ENCODE results near the gene SCYL1. TPM values are rescaled to one million over a fixed set of nuclear protein-coding genes. Genes with fewer than 3 reads are reported as not detected.
A peak's percentile ranks its signal among the peaks of the same experiment; 100 is the strongest.

SCYL1 gene
- total RNA-seq, 1 experiment from 2014 or later: 104 TPM

- H3K9ac ChIP-seq (ENCODE audit: low read length): peak within 1 kb of the TSS; percentile 83
- H3K9me3 ChIP-seq (ENCODE audit: control insufficient read depth in 1 of 2, insufficient read depth in 1 of 2, low read depth in 1 of 2, low read length in 2 of 2): no peaks in the 10 kb centered on the region
- peaks cover 83 to 94% of the 10 kb centered on the region in 2 experiments for H3K4me1 ChIP-seq (ENCODE audit: control insufficient read depth in 1 of 2, insufficient read depth in 2 of 2, low read length in 2 of 2)
- TF ChIP-seq POLR2A (IDR thresholded peaks at IDR 0.05; ENCODE audit: borderline replicate concordance, extremely low read depth, insufficient read depth, insufficient read length): no peak
- TF ChIP-seq TCF7L2 (IDR thresholded peaks at IDR 0.05; ENCODE audit: borderline replicate concordance, extremely low read depth, insufficient read depth, insufficient read length): peak; percentile 42
- TF ChIP-seq ZNF274 (IDR thresholded peaks at IDR 0.05; ENCODE audit: low read depth, low read length): no peak
- peak; percentile 43; the same call in 1 of the 2 replicates for TF ChIP-seq ZFX (IDR thresholded peaks at IDR 0.05)
- no peaks in the 10 kb centered on the region for H3K9me2 ChIP-seq (ENCODE audit: insufficient read depth)
- peak within 1 kb of the TSS; percentile 99 for H3K27ac ChIP-seq (ENCODE audit: low read depth, low read length)
- ChIA-PET CTCF (interaction anchor here (1.3 to 2.2 kb wide), 3 partner anchors 12 to 35 kb away, joined by 5 to 14 read pairs (median 5); partner anchors contain the start of gene ZNRD2), RAD21 (ENCODE audit: low non-redundant PET in 1 of 2, low total read pairs in 2 of 2, uncharacterized antibody in 2 of 2, unreplicated experiment in 2 of 2) (interaction anchor here in 1 of 2 experiments (2.1 kb wide), 1 partner anchor 14 kb away, joined by 6 read pairs; the partner anchor contains the start of gene FAM89B), POLR2A (interaction anchor here (0.9 to 1.5 kb wide), 3 partner anchors 15 to 60 kb away, joined by 4 read pairs; partner anchors contain the start of genes FAM89B and MALAT1)
- H3K27me3 ChIP-seq (ENCODE audit: insufficient read depth, low read length): no peaks in the 10 kb centered on the region
- peak; percentile 21 for ATAC-seq
- peak within 1 kb of the TSS; percentile 96 for H3K4me2 ChIP-seq (ENCODE audit: low read length)
- H3K4me3 ChIP-seq (replicated peaks in 1 of 2; ENCODE audit: low read depth in 1 of 2, low read length in 2 of 2): peak within 1 kb of the TSS; percentile 64 to 68
- no TSS peak for BruUV-seq (replicated peaks)
- intact Hi-C loops (cut with micrococcal nuclease): no loop called here
- no peaks in the 10 kb centered on the region for H4K20me1 ChIP-seq (ENCODE audit: insufficient read depth)
- no peak within 1 kb of the TSS for H2AFZ ChIP-seq (ENCODE audit: low read depth, low read length, poor library complexity, severe bottlenecking)
- DNase-seq (ENCODE audit: low read depth, low spot score): no peak
- no peaks in the 10 kb centered on the region for H3K36me3 ChIP-seq (ENCODE audit: control insufficient read depth in 1 of 2, insufficient read depth in 2 of 2, low read length in 2 of 2)
- H3K79me2 ChIP-seq (ENCODE audit: insufficient read depth, low read length): peaks cover 28% of the 10 kb centered on the region
These were observed 33.4 kb downstream of the SCYL1 start, which contains the start of gene LTBP3 for GRCh38 chr11:65558002-65558929. TSS of gene LTBP3 (minus strand) at chr11:65558359. CDS start at chr11:65557959, 400 bp downstream.

- BruUV-seq (replicated peaks): TSS peak; percentile 61
- Histone ChIP-seq H2AFZ (ENCODE audit: low read depth, low read length, poor library complexity, severe bottlenecking) (no peak overlapping the region), H3K9ac (ENCODE audit: low read length) (peak overlapping the region; percentile 83), H3K36me3 (ENCODE audit: control insufficient read depth in 1 of 2, insufficient read depth in 2 of 2, low read length in 2 of 2) (no peaks in the 10 kb centered on the region), H3K9me3 (ENCODE audit: control insufficient read depth in 1 of 2, insufficient read depth in 1 of 2, low read depth in 1 of 2, low read length in 2 of 2) (no peaks in the 10 kb centered on the region), H3K27ac (ENCODE audit: low read depth, low read length) (peak overlapping the region; percentile 99), H3K9me2 (ENCODE audit: insufficient read depth) (no peaks in the 10 kb centered on the region), H3K4me3 (replicated peaks in 1 of 2; ENCODE audit: low read depth in 1 of 2, low read length in 2 of 2) (peak overlapping the region; percentile 64 to 68), H3K79me2 (ENCODE audit: insufficient read depth, low read length) (peaks cover 27% of the 10 kb centered on the region), H4K20me1 (ENCODE audit: insufficient read depth) (no peaks in the 10 kb centered on the region), H3K4me1 (ENCODE audit: control insufficient read depth in 1 of 2, insufficient read depth in 2 of 2, low read length in 2 of 2) (peaks cover 84 to 94% of the 10 kb centered on the region in 2 experiments), H3K27me3 (ENCODE audit: insufficient read depth, low read length) (no peaks in the 10 kb centered on the region), H3K4me2 (ENCODE audit: low read length) (peak overlapping the region; percentile 96)
- TF ChIP-seq SIN3A (IDR thresholded peaks at IDR 0.05; ENCODE audit: low read depth): no peak
- TF ChIP-seq CBX3 (IDR thresholded peaks at IDR 0.05; ENCODE audit: low read depth): no peak
- TF ChIP-seq ZBTB33 (IDR thresholded peaks at IDR 0.05; ENCODE audit: extremely low read depth, insufficient replicate concordance, low read length): no peak
- TF ChIP-seq TCF7L2 (IDR thresholded peaks at IDR 0.05; ENCODE audit: borderline replicate concordance, extremely low read depth, insufficient read depth, insufficient read length): no peak
- no peak for TF ChIP-seq FOSL1 (IDR thresholded peaks at IDR 0.05; ENCODE audit: low read depth)
- no peak for TF ChIP-seq RAD21 (IDR thresholded peaks at IDR 0.05; ENCODE audit: low read depth)
- TF ChIP-seq ZFX (IDR thresholded peaks at IDR 0.05): peak; percentile 21; the same call in 1 of the 2 replicates
- intact Hi-C loops (cut with micrococcal nuclease): no loop called here
- no peak for DNase-seq (ENCODE audit: low read depth, low spot score)
- ChIA-PET RAD21 (ENCODE audit: low non-redundant PET in 1 of 2, low total read pairs in 2 of 2, uncharacterized antibody in 2 of 2, unreplicated experiment in 2 of 2) (interaction anchor here in 1 of 2 experiments (2.1 to 2.2 kb wide), 2 partner anchors 13 to 18 kb away, joined by 6 to 9 read pairs; partner anchors contain the start of gene FAM89B), CTCF (interaction anchor here (1.0 to 2.2 kb wide), 4 partner anchors 11 to 301 kb away, joined by 3 to 14 read pairs (median 5); partner anchors contain the start of genes MUS81 and ZNRD2), POLR2A (interaction anchor here (0.7 to 2.7 kb wide), 8 partner anchors 11 to 136 kb away, joined by 3 to 17 read pairs (median 4); partner anchors contain the start of genes FAM89B, MALAT1, NEAT1 and ZNRD2)
- peak; percentile 8 for ATAC-seq
These were observed 34.1 kb downstream of the SCYL1 start for GRCh38 chr11:65558930-65559509.
